OCI-M2 (cell line): Measurements from ENCODE around the gene STARD4.

Experiments used
- DNase-seq: peaks from one replicate; lab custom pipeline; 2025; ENCODE audit not compliant: unreplicated experiment; lab: John Stamatoyannopoulos, UW

Gene STARD4

DNA sequence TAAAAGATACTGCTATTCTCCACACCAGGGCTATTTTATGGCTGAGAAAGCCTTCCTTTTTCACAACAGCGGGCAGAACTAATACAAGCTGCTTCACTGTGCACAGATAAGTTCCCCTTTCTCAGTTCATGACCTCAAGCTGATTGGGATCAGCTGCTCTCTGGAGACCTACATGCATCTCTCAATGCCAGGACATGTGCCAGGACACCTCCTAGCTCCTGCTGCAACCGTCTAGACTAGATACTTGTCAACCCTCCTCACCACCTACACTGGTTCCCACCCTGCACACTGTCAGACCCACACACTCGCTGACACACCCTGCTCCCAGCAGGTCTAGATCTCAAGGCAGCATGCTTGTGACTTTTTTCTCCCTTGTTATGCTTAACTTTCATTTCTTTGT, 39.8 kb downstream of the STARD4 start:
- DNase-seq: no peak

DNA sequence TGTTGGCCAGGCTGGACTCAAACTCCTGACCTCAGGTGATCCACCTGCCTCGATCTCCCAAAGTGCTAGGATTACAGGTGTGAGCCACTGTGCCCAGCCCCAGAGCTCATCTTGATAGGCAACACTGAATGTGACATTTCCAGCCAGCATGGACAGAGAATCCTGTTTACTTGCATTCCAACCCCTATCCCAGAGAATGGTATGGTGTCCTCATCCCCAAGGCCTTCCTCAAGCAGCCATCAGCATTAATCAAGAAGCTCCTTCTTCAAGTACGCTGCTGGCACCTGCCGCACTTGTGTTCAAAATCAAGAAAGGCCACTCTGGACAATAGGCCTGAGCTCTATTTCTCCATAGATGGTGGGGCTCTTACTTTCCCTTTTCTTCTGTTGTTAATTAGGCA, 40.2 kb downstream of the STARD4 start:
- no peak for DNase-seq

DNA sequence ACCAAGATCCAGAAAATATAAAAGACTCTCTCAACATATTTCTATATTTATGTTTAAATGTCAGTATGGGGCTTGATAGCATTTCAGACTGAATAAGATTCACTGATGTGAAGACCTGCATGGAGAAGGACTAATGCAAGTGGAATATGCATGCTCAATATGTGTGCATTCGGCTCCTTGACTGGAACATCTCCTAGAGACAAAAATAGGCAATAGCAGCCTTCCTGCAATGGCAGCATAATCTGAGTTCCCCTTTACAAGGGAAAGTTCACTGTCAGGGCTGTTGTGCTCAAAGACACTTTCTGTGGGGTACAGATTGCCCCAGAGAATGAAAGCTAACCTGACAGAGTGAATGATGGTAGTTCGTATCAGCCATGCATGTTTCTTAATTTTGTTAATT, 42.4 kb downstream of the STARD4 start:
- no peak for DNase-seq

DNA sequence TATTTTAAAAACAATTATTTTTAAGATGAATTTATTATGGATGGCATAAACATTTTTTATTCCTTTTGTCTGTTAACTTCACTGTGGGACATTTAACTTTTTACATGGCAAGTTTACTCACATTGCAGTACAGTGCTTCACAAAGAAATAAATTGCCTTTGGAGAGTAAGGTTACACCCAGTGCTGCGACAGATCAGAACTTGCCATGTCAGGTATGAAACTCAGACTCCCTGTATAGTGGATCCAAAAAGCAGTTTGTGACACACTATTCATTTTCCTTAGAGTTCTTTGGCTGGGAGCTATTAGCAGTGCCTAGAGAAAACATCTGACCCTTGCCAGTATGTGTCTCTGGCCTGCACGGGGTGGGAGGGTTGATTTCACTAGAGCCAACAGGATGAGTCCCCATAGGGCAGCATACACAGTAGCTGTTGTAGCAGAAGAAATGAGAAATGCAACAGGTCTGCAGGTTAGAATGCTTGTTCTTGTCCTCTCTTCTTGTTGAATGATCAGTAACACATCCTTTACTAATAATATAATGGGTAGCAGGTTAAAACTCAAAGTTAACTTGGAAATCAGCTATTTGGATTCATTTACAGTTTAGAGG, 42.9 kb downstream of the STARD4 start:
- no peak for DNase-seq

DNA sequence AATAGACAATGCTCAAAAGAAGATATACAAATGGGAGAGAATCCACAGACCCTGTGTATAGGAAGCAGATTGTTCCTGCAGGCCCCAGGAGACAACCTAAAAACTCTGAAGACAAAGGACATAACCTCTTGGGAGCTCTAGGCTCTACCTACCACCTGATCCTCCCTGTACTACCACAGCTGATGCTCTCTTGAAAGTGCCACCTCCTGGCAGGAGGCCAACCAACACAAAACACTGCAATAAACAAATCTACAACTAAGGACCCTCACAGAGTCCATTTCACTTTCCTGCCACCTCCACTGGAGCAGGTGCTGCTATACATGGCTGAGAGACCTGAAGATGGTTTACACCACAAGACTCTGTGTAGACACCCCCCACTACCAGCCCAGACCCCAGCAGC, 49.0 kb downstream of the STARD4 start:
- DNase-seq: no peak

DNA sequence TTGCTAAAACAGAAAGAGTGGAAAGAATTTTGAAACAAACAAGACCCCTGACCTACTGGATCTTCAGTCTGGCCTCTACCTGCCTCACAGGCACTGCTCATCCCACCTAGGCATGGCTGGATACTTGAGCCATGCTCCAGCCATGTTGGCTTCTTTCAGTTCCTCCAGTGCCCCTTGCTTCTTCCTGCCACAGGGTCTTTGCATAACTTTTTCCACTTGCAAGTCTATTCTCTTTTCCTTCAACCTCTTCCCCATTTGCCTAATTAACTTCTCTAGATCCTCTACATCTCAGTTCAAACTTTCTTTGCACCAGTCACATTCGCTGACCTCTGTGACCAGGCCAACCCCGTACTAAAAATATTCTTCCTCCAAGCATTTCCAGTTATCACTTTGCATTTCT, 50.4 kb downstream of the STARD4 start:
- no peak for DNase-seq

DNA sequence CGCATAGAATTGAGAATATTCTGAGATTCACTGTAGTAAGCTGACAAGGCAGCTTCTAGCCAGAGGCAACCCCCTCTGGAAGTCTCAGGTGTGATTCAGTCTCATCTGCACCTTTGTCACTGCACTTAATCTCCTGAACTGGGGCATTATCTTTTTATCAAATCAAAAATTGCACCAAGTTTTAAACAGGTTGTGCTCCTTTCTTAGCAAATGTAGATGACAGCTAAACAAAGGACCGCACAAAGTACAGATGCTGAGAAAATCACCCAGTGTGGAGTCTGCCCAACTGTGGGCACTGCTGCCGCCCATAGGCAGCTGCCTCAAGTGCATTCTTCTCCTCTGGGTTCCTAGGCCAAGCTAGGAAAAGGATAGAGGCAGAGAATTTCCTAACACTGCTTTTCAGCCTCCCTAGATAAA, 51.1 kb downstream of the STARD4 start:
- no peak for DNase-seq

DNA sequence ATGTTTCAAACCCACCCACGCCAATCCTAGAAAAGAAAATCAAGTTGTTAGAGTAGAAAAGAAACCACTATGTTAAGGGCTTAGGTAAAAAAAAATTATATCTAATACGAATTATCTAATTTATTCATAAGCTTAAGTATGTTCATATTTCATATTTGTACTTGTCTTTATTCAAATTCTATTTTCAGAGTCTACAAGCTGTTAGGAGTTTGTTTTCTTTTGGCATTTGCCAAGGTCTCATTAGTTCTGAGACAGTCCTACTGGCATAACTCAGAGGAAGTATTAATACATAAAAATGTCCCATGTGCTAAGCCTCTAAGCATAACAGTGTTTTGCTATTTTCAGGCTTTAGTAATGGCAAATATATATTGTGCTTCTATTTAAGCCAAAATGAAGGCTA, 57.6 kb downstream of the STARD4 start:
- no peak for DNase-seq

DNA sequence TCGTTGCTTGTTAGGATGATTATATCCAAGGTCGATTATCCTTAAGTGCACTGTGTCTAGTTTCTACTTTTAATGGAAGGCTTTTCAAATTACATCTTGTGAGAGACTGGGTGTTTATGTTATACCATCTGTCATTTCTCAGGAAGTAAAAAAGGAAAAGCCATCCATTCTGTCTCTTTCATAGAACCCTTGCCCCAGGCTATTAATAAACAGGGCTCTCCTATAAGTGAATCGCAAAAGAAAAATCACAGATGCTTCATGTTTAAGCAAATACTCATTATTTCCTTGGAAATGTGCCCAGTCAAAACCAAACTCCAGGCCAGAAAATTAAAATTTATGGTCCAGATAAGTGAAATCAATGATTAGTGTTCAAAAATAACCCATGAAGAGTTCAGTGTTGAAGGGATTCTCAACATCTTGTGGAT, 58.1 kb downstream of the STARD4 start:
- DNase-seq: no peak

DNA sequence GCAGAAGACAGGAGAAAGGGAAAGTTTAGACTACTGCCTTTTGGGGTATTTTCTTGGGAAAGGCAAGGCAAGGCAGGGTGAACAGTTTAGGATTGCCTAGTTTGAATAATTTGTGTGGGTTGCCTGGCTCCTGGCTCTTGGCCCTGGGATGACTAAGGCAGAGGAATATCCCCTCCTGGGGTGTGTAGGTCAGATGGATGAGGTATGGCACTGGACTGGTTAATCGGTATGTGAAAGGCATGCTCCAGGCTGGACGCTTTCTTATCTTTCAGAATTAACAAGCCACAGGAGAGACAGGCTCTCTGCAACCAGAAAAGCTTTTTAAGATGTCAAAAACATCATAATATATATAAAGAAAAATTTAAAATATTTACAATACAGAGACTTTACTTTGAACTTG, 58.6 kb downstream of the STARD4 start:
- no peak for DNase-seq

DNA sequence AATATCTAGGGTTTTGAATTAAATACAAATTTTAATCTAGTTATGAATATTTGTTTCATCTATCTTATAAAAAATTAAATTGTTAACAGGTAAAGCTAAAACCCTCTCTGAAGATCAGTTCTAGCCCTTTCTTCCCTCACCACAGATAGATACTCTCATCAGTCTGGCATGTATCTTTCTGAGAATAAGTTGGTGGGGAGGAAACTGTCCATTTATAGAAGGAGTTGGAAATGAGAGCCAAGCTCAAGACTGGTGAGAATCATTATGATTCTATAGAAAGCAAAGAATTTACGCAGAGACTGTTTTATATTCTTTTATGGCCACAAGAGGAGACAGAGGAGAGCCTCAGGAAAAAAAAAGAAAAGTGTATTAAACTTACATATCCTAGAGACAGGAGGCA, 59.0 kb downstream of the STARD4 start:
- no peak for DNase-seq

DNA sequence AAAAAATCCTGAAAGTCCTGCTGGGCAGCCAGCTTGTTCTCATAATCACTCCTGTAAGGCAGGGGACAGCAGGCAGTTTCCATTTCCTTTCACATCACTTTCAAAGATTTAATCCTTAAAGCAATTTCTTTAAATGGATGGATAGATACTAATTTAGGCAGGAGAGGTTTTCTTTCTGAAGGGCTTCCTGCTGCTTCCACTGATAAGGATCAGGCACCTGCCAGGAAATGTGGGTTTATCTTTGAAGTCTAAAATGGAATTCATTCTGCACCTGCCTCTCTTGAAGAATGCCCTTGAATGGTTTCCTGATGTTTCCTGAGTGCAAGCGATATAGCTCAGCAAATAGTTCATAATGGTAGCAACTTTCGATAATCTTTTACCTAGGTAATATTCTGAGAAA, 64.5 kb downstream of the STARD4 start:
- no peak for DNase-seq

DNA sequence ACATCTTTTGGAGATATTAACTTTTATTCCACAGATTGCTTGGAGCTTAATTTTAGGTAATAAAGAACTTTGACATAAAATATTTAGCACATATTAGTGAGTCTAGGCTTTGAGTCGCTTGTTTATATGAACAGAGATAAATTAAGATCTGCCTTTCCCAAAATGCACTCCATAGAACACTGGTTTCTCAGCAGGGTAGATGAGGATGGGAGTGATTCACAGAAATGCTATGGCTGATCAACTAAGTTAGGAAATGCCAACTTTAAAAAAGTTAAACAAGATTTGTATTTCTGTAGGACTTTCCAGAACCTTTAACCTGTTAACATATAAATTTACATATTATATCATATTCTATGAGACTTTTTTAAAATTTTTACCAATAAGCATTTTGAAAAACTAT, 65.2 kb downstream of the STARD4 start:
- DNase-seq: no peak
